Body of pancreas (tissue), 4 donors: ENCODE results near the gene CTRB2.

ENCODE experiments used
- POLR2A ChIP-seq, 3 donors: fragments of 450-650 bp; IDR thresholded peaks; one replicate each; pipeline ENCODE4 v1.6.1; 2016; ENCODE audit warnings: antibody characterized with exemption in 3 of 3, mild to moderate bottlenecking in 2 of 3
- TF ChIP-seq, protein P1 (sequence below), 7 experiments: fragments of 450-650 bp in 4 of 7; fragments of 200-600 bp in 3 of 7; sonication (generic) in 3 of 7; IDR thresholded peaks; one replicate each; pipeline ENCODE4 v1.5.1; 2016 to 2019; ENCODE audit warnings: antibody characterized with exemption in 7 of 7

DNA sequence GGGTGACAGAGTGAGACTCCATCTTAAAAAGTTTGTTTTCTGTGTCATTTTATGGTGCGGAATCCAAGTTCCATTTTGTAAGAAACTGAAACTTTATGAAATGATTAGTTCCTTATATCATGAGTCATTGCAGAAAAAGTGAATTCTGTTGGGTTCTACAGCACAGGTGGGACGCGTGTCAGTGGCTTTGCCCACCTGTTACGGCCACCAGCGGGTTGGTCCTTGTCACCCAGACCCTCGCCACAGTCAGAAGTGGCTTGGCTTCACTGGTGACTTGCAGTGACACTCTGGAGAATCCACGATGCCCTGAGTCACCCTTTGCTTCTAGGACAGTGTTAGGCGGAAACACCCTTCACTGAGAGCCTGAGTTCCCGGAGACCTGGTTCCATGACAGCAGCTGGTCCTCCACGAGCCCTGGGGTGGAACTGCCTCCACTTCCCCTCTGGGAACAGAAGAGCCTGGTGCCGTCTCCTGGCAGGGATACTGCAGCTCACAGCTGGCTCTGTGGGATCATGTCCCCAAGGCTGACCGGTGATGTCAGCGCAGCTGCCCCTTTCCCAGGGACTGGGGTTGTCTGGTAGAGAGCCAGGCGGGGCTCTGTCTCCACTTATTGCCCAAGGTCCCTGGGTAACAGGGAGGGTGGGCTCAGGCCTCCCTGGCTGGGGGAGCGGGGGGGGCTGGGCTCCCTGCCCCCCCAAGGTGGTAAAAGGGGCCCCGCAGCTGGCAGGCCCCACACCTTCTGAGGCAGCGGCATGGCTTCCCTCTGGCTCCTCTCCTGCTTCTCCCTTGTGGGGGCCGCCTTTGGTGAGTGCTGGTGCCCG is 11.5 kb upstream of the CTRB2 start, which contains the start of gene CTRB1:
- TF ChIP-seq, protein P1, sequence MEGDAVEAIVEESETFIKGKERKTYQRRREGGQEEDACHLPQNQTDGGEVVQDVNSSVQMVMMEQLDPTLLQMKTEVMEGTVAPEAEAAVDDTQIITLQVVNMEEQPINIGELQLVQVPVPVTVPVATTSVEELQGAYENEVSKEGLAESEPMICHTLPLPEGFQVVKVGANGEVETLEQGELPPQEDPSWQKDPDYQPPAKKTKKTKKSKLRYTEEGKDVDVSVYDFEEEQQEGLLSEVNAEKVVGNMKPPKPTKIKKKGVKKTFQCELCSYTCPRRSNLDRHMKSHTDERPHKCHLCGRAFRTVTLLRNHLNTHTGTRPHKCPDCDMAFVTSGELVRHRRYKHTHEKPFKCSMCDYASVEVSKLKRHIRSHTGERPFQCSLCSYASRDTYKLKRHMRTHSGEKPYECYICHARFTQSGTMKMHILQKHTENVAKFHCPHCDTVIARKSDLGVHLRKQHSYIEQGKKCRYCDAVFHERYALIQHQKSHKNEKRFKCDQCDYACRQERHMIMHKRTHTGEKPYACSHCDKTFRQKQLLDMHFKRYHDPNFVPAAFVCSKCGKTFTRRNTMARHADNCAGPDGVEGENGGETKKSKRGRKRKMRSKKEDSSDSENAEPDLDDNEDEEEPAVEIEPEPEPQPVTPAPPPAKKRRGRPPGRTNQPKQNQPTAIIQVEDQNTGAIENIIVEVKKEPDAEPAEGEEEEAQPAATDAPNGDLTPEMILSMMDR (IDR thresholded peaks at IDR 0.05), result no peak
- peak; percentile 85 to 96 (median 96) for TF ChIP-seq POLR2A (IDR thresholded peaks at IDR 0.05)
